K562 (cell line): ENCODE measurements around the gene CXCL13. TPM values are rescaled to one million over a fixed set of nuclear protein-coding genes. Genes with fewer than 3 reads are reported as not detected.

Source experiments
- CHD7 ChIP-seq: fragments of 200-600 bp; sonication (generic); IDR thresholded peaks from one replicate; pipeline ENCODE4 v1.6.1; 2012; ENCODE audit warnings: mild to moderate bottlenecking, low read depth, low read length, inconsistent platforms
- FOXA3 ChIP-seq, 2 experiments: fragments of 450-650 bp in 1 of 2; sonication (generic) in 1 of 2; formaldehyde crosslinking; IDR thresholded peaks in 1 of 2; conservative IDR thresholded peaks in 1 of 2; 2 replicates each; pipeline versions ENCODE4 v1.4.0 to v1.8.0; 2020 to 2022; ENCODE audit warnings: mild to moderate bottlenecking in 2 of 2, missing genetic modification reagents in 1 of 2
- NCOA2 ChIP-seq, 2 experiments: fragments of 450-650 bp; IDR thresholded peaks; 2 replicates each; pipeline ENCODE4 v1.6.1; 2018; ENCODE audit warnings: mild to moderate bottlenecking in 2 of 2, moderate library complexity in 1 of 2; ENCODE audit not compliant: partially characterized antibody in 2 of 2
- RBM14 ChIP-seq: fragments of 200-400 bp; formaldehyde crosslinking; IDR thresholded peaks from 2 replicates; pipeline ENCODE4 v1.6.1; 2018; ENCODE audit warnings: low read depth, mild to moderate bottlenecking, low read length, moderate library complexity, borderline replicate concordance; ENCODE audit not compliant: insufficient read depth
- RBM17 ChIP-seq: fragments of 200-400 bp; formaldehyde crosslinking; IDR thresholded peaks from 2 replicates; pipeline ENCODE4 v1.6.1; 2017; ENCODE audit warnings: low read depth, mild to moderate bottlenecking, low read length, borderline replicate concordance
- RNF2 ChIP-seq: sonication (generic); IDR thresholded peaks from 2 replicates; pipeline ENCODE4 v1.6.1; 2016
- SETDB1 ChIP-seq: IDR thresholded peaks from one replicate; pipeline ENCODE4 v1.6.1; 2012; ENCODE audit warnings: low read length, control low read depth, inconsistent platforms
- SNRNP70 ChIP-seq: fragments of 200-400 bp; formaldehyde crosslinking; optimal IDR thresholded peaks from 2 replicates; pipeline ENCODE3; 2017; ENCODE audit warnings: low read depth, low read length
- ZNF445 ChIP-seq: fragments of 250-450 bp; sonication (Bioruptor Pico); IDR thresholded peaks from 2 replicates; pipeline ENCODE4 v1.4.0; 2020; ENCODE audit warnings: low read depth, mild to moderate bottlenecking, moderate library complexity
- ZNF507 ChIP-seq: conservative IDR thresholded peaks from 2 replicates; pipeline ENCODE4 v1.6.1; 2017; ENCODE audit warnings: missing genetic modification characterization, missing compliant biosample characterization
- polyA plus RNA-seq, 8 experiments: library from polyadenylated mRNA; depleted of rRNA in 4 of 8; stranded (reverse) in 5 of 8; unstranded in 3 of 8; fragments of >200 nt; fragmentation: Nextera tagmentation in 2 of 8; fragmentation: Illumina TruSeq in 1 of 8; extraction: Ambion mirVana in 2 of 8; extraction: Trizol in 1 of 8; gene quantifications; 2 replicates each; pipeline versions ENCODE4 v1.2.1 to v1.2.3, GENCODE V29; 2011 to 2014; ENCODE audit warnings: inconsistent platforms in 1 of 8, missing spikeins in 1 of 8
- total RNA-seq, 7 experiments: library from RNA; depleted of rRNA in 6 of 7; stranded (reverse); fragments of >200 nt in 6 of 7; fragmentation: Illumina TruSeq in 2 of 7; extraction: Trizol in 2 of 7; gene quantifications; 2 replicates each; pipeline versions ENCODE4 v1.2.1 to v1.2.3, GENCODE V29; 2011 to 2021; ENCODE audit warnings: low replicate concordance in 1 of 7

Gene CXCL13
- total and polyA plus RNA-seq, 9 of the 15 experiments (the other 6 are each of a cell fraction or from before 2014, with no cell fraction given), result not detected

- TF ChIP-seq CHD7 (no peak), ZNF445 (no peak), RBM17 (no peak), RBM14 (no peak), SNRNP70 (no peak), ZNF507 (tag) (no peak), NCOA2 (IDR thresholded peaks at IDR 0.05; ENCODE audit: partially characterized antibody in 2 of 2) (no peak), SETDB1 (no peak), FOXA3 (CRISPR knock-in tag; conservative IDR thresholded peaks at IDR 0.05 in 1 of 2, IDR thresholded peaks at IDR 0.05 in 1 of 2) (no peak), RNF2 (no peak)
Observed at GRCh38 chr4:77635876-77636275, 30.3 kb downstream of the CXCL13 start (continued).
